HL-60 (cell line): ENCODE results near the gene ZNF695.

Experiments
- DNase-seq, 2 experiments: peaks; one replicate each; pipeline ENCODE4 v3.0.0-alpha.2; 2010 to 2020; ENCODE audit warnings: low read depth in 1 of 2, low spot score in 1 of 2
- H3K27ac ChIP-seq: fragments of 250-450 bp; sonication (Bioruptor Pico); replicated peaks from 2 replicates; pipeline ENCODE4 v1.5.1; 2020; ENCODE audit warnings: mild to moderate bottlenecking, moderate library complexity
- H3K27me3 ChIP-seq: fragments of 250-450 bp; sonication (Bioruptor Pico); 2 replicates; pipeline ENCODE4 v1.5.1; 2021; ENCODE audit warnings: mild to moderate bottlenecking, moderate library complexity; ENCODE audit not compliant: insufficient read depth, poor library complexity, severe bottlenecking
- H3K4me3 ChIP-seq: replicated peaks from 2 replicates; pipeline ENCODE4 v1.5.1; 2011; ENCODE audit warnings: mild to moderate bottlenecking, control low read depth, low read length; ENCODE audit not compliant: insufficient read depth
- POLR2AphosphoS5 ChIP-seq: IDR thresholded peaks from 2 replicates; pipeline ENCODE4 v1.6.1; 2012; ENCODE audit warnings: low read depth
- TF ChIP-seq, protein P1 (sequence below): IDR thresholded peaks from 2 replicates; pipeline ENCODE4 v1.6.1; 2012; ENCODE audit warnings: low read depth; ENCODE audit not compliant: insufficient replicate concordance
- TF ChIP-seq, protein P2 (sequence below): IDR thresholded peaks from one replicate; pipeline ENCODE4 v1.5.1; 2011; ENCODE audit warnings: low read length, control low read depth, inconsistent platforms; ENCODE audit not compliant: insufficient read depth

Gene ZNF695

DNA sequence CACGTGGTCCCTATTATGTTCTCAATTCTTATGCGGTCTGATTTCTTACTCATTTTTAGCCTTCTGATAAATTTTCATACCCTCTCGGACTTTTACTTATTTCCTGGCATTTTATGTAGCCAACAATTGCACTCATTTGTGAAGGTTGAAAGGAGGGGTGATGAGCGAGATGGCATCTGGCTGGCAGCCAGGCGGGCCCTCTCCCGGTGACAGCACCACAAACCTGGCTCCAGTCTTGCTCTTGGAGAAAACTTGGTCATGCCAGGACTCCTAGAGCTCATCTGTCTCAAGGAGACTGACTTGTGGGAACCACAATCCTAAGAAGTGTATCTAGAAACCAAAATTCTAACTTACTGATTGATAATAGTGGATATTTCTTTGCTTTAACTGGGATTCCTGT, 61.5 kb downstream of the ZNF695 start:
- Histone ChIP-seq H3K27me3 (no peaks in the 10 kb centered on the region), H3K4me3 (no peak overlapping the region), H3K27ac (no peak overlapping the region)
- DNase-seq = no peak
- TF ChIP-seq POLR2AphosphoS5 = no peak
- TF ChIP-seq, protein P1, sequence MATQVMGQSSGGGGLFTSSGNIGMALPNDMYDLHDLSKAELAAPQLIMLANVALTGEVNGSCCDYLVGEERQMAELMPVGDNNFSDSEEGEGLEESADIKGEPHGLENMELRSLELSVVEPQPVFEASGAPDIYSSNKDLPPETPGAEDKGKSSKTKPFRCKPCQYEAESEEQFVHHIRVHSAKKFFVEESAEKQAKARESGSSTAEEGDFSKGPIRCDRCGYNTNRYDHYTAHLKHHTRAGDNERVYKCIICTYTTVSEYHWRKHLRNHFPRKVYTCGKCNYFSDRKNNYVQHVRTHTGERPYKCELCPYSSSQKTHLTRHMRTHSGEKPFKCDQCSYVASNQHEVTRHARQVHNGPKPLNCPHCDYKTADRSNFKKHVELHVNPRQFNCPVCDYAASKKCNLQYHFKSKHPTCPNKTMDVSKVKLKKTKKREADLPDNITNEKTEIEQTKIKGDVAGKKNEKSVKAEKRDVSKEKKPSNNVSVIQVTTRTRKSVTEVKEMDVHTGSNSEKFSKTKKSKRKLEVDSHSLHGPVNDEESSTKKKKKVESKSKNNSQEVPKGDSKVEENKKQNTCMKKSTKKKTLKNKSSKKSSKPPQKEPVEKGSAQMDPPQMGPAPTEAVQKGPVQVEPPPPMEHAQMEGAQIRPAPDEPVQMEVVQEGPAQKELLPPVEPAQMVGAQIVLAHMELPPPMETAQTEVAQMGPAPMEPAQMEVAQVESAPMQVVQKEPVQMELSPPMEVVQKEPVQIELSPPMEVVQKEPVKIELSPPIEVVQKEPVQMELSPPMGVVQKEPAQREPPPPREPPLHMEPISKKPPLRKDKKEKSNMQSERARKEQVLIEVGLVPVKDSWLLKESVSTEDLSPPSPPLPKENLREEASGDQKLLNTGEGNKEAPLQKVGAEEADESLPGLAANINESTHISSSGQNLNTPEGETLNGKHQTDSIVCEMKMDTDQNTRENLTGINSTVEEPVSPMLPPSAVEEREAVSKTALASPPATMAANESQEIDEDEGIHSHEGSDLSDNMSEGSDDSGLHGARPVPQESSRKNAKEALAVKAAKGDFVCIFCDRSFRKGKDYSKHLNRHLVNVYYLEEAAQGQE = no peak
- TF ChIP-seq, protein P2, sequence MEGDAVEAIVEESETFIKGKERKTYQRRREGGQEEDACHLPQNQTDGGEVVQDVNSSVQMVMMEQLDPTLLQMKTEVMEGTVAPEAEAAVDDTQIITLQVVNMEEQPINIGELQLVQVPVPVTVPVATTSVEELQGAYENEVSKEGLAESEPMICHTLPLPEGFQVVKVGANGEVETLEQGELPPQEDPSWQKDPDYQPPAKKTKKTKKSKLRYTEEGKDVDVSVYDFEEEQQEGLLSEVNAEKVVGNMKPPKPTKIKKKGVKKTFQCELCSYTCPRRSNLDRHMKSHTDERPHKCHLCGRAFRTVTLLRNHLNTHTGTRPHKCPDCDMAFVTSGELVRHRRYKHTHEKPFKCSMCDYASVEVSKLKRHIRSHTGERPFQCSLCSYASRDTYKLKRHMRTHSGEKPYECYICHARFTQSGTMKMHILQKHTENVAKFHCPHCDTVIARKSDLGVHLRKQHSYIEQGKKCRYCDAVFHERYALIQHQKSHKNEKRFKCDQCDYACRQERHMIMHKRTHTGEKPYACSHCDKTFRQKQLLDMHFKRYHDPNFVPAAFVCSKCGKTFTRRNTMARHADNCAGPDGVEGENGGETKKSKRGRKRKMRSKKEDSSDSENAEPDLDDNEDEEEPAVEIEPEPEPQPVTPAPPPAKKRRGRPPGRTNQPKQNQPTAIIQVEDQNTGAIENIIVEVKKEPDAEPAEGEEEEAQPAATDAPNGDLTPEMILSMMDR = no peak
